Retina (tissue), 1 donor: ENCODE measurements around the gene CYP11A1.
A peak's percentile ranks its signal among the peaks of the same experiment; 100 is the strongest.

Source experiments
- DNase-seq: peaks from one replicate; pipeline ENCODE4 v3.0.0-alpha.2; 2016

CYP11A1 gene

GRCh38 chr15:74367296-74367854 is at the start of gene CYP11A1:
CYP11A1 (minus strand) TSS chr15:74367646; CDS start chr15:74367585, 61 bp downstream.
- DNase-seq: no peak

- DNase-seq: no peak
These were observed 49.8 kb upstream of the CYP11A1 start for GRCh38 chr15:74417225-74417624.

- no peak for DNase-seq
These were observed 48.8 kb upstream of the CYP11A1 start for GRCh38 chr15:74415966-74416916.

- no peak for DNase-seq
These were observed 47.3 kb upstream of the CYP11A1 start for GRCh38 chr15:74414603-74415338.

- no peak for DNase-seq
These were observed 46.7 kb upstream of the CYP11A1 start for GRCh38 chr15:74414081-74414580.

- no peak for DNase-seq
These were observed 46.1 kb upstream of the CYP11A1 start for GRCh38 chr15:74413350-74414080.

- no peak for DNase-seq
These were observed 44.7 kb upstream of the CYP11A1 start for GRCh38 chr15:74412159-74412558.

- DNase-seq: no peak
These were observed 44.2 kb upstream of the CYP11A1 start for GRCh38 chr15:74411686-74412085.

GRCh38 chr15:74410502-74410901 is 43.1 kb upstream of the CYP11A1 start:
- no peak for DNase-seq

GRCh38 chr15:74409225-74409624 is 41.8 kb upstream of the CYP11A1 start:
- DNase-seq: no peak

- no peak for DNase-seq
These were observed 41.4 kb upstream of the CYP11A1 start for GRCh38 chr15:74408815-74409214.

- DNase-seq: no peak
These were observed 40.9 kb upstream of the CYP11A1 start for GRCh38 chr15:74408385-74408784.

GRCh38 chr15:74406992-74407705 is 39.7 kb upstream of the CYP11A1 start:
- peak; percentile 87 for DNase-seq

GRCh38 chr15:74406517-74406916 is 39.1 kb upstream of the CYP11A1 start:
- no peak for DNase-seq

GRCh38 chr15:74405823-74406222 is 38.4 kb upstream of the CYP11A1 start:
- DNase-seq: no peak

GRCh38 chr15:74403991-74404563 is 36.6 kb upstream of the CYP11A1 start:
- no peak for DNase-seq

- no peak for DNase-seq
These were observed 36.1 kb upstream of the CYP11A1 start for GRCh38 chr15:74403588-74403919.

- DNase-seq: no peak
These were observed 35.6 kb upstream of the CYP11A1 start for GRCh38 chr15:74402873-74403587.

GRCh38 chr15:74402337-74402841 is 34.9 kb upstream of the CYP11A1 start:
- no peak for DNase-seq

- DNase-seq: no peak
These were observed 33.7 kb upstream of the CYP11A1 start for GRCh38 chr15:74400915-74401757.
